Skeletal muscle tissue (tissue), 4 donors: ENCODE measurements around the gene ACP4. TPM values are rescaled to one million over a fixed set of nuclear protein-coding genes. Genes with fewer than 3 reads are reported as not detected.
"Not testable (repeated sequence)": the region's sequence is repeated elsewhere in the genome, so short reads cannot be mapped to it uniquely, and the experiment has no call there.

ENCODE experiments used
- H3K27ac ChIP-seq: one replicate; pipeline ENCODE4 v1.7.0; 2013; ENCODE audit warnings: mild to moderate bottlenecking, low read depth, low read length, inconsistent platforms
- H3K27me3 ChIP-seq, 3 donors: one replicate each; pipeline ENCODE4 v1.7.0; 2013; ENCODE audit warnings: low read length in 3 of 3; ENCODE audit not compliant: control insufficient read depth in 3 of 3, insufficient read depth in 3 of 3
- H3K36me3 ChIP-seq, 3 donors: one replicate each; pipeline ENCODE4 v1.7.0; 2013; ENCODE audit warnings: low read length in 3 of 3; ENCODE audit not compliant: control insufficient read depth in 3 of 3, insufficient read depth in 3 of 3
- H3K4me1 ChIP-seq, 3 donors: one replicate each; pipeline ENCODE4 v1.7.0; 2013; ENCODE audit warnings: low read length in 3 of 3, mild to moderate bottlenecking in 3 of 3; ENCODE audit not compliant: control insufficient read depth in 3 of 3, insufficient read depth in 3 of 3
- H3K4me3 ChIP-seq, 3 donors: one replicate each; pipeline ENCODE4 v1.7.0; 2013; ENCODE audit warnings: low read length in 3 of 3
- H3K9ac ChIP-seq, 3 donors: one replicate each; pipeline ENCODE4 v1.7.0; 2013; ENCODE audit warnings: low read length in 3 of 3, mild to moderate bottlenecking in 3 of 3, moderate library complexity in 2 of 3, low read depth in 1 of 3
- H3K9me3 ChIP-seq, 3 donors: one replicate each; pipeline ENCODE4 v1.7.0; 2013; ENCODE audit warnings: low read length in 3 of 3; ENCODE audit not compliant: control insufficient read depth in 3 of 3
- total RNA-seq: library from RNA; depleted of rRNA; stranded (reverse); fragments of >200 nt; gene quantifications from one replicate; pipeline ENCODE4 v1.2.3, GENCODE V29; 2014
- donor health status: Osteomylitis.

The ACP4 gene
- not detected for total RNA-seq

GRCh38 chr19:50790396-50790795 is at the start of gene ACP4:
ACP4 (plus strand) TSS chr19:50790415; CDS start chr19:50790415, 0 bp downstream.
- peaks cover 0 to 4% (median 2%) of the 10 kb centered on the region in 3 donors for H3K27me3 ChIP-seq
- no peak within 1 kb of the TSS for H3K9ac ChIP-seq
- H3K36me3 ChIP-seq = peaks cover 0 to 3% (median 3%) of the 10 kb centered on the region in 3 donors
- no peak within 1 kb of the TSS for H3K4me3 ChIP-seq
- no peak within 1 kb of the TSS for H3K27ac ChIP-seq
- H3K9me3 ChIP-seq = no peaks in the 10 kb centered on the region
- no peaks in the 10 kb centered on the region for H3K4me1 ChIP-seq

- H3K9me3 ChIP-seq = no peaks in the 10 kb centered on the region
- no peak overlapping the region for H3K9ac ChIP-seq
- H3K4me3 ChIP-seq = no peak overlapping the region
- no peaks in the 10 kb centered on the region for H3K4me1 ChIP-seq
- no peaks in the 10 kb centered on the region for H3K36me3 ChIP-seq
- H3K27ac ChIP-seq = no peak overlapping the region
- H3K27me3 ChIP-seq = peaks cover 19 to 34% (median 22%) of the 10 kb centered on the region in 3 donors
Measured at GRCh38 chr19:50741179-50741933, 48.9 kb upstream of the ACP4 start.

DNA sequence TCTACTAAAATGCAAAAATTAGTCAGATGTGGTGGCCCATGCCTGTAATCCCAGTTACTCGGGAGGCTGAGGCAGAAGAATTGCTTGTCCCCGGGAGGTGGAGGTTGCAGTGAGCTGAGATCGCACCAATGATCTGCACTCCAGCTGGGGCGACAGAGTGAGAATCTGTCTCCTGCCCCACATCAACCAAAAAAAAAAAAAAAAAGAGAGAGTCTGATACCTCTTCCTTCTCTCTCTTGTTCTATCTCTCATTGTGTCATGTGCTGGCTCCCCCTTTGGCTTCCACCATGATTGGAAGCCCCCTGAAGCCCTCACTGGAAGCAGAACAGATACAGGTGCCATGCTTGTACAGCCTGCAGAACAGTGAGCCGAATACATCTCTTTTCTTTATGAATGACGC is 46.7 kb upstream of the ACP4 start:
- Histone ChIP-seq H3K4me3 (no peak overlapping the region), H3K27me3 (peaks cover 15 to 31% (median 16%) of the 10 kb centered on the region in 3 donors), H3K36me3 (no peaks in the 10 kb centered on the region), H3K9ac (no peak overlapping the region), H3K27ac (no peak overlapping the region), H3K4me1 (no peaks in the 10 kb centered on the region), H3K9me3 (no peaks in the 10 kb centered on the region)

DNA sequence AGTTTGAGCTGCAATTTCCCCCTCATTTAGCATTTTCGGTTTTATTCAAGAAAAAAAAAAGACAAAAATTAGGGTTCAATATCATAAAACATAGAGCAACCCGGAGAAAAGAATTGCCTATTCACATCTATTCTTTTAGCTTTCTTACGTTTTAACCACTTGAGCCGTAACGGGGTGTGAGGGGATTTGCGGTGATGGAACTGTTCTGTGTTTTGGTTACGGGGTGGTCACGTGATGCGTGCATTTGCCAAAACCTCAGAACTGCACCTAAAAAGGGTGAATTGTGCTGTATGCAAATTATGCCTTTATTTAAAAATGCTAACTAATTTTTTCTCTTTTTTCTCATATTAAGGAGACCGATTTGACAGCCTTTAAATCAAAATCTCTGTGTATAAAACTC is 45.0 kb upstream of the ACP4 start:
- Histone ChIP-seq H3K27ac (no peak overlapping the region), H3K9me3 (no peaks in the 10 kb centered on the region), H3K9ac (no peak overlapping the region), H3K4me1 (no peaks in the 10 kb centered on the region), H3K4me3 (no peak overlapping the region), H3K36me3 (no peaks in the 10 kb centered on the region), H3K27me3 (peaks cover 8 to 16% (median 8%) of the 10 kb centered on the region in 3 donors)

DNA sequence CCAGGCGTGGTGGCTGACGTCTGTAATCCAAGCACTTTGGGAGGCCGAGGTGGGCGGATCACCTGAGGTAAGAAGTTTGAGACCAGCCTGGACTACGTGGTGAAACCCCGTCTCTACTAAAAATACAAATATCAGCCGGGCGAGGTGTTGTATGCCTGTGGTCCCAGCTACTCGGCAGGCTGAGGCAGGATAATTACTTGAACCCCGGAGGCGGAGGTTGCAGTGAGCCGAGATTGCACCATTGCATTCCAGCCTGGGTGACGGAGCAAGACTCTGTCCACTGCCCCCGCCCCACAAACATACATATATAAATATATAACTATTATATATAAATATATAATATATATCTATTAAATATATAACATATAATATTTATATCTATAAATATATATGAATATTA is 43.1 kb upstream of the ACP4 start:
- not testable (repeated sequence) for H3K4me3 ChIP-seq, H3K9ac ChIP-seq, H3K36me3 ChIP-seq, H3K4me1 ChIP-seq, H3K27ac ChIP-seq, H3K9me3 ChIP-seq, H3K27me3 ChIP-seq

DNA sequence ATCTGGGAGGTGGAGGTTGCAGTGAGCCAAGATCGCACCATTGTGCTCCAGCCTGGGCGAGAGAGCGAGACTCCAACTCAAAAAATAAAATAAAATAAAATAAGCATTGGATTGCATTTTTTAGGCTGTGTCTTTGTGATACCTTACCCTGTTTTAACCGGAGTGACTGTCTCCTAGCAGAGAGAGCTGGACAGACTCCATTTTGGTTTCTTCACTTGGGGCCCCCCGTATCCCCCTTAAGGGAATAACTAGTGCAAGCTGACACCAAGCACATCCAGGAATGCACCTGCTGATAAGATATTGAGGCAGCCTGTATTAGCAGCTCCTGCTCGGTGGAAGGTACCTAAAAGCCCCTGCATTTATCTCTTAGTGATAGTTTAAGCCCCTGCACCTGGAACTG is 40.7 kb upstream of the ACP4 start:
- H3K4me3 ChIP-seq = no peak overlapping the region
- no peak overlapping the region for H3K9ac ChIP-seq
- H3K27me3 ChIP-seq = peaks cover 0 to 5% (median 2%) of the 10 kb centered on the region in 3 donors
- H3K36me3 ChIP-seq = no peaks in the 10 kb centered on the region
- H3K27ac ChIP-seq = no peak overlapping the region
- no peaks in the 10 kb centered on the region for H3K4me1 ChIP-seq
- no peaks in the 10 kb centered on the region for H3K9me3 ChIP-seq

GRCh38 chr19:50750010-50750409 is 40.2 kb upstream of the ACP4 start:
- Histone ChIP-seq H3K36me3 (no peaks in the 10 kb centered on the region), H3K9ac (no peak overlapping the region), H3K4me1 (no peaks in the 10 kb centered on the region), H3K27me3 (peaks cover 0 to 5% (median 2%) of the 10 kb centered on the region in 3 donors), H3K4me3 (no peak overlapping the region), H3K9me3 (no peaks in the 10 kb centered on the region), H3K27ac (no peak overlapping the region)

- no peaks in the 10 kb centered on the region for H3K4me1 ChIP-seq
- H3K27ac ChIP-seq = no peak overlapping the region
- no peaks in the 10 kb centered on the region for H3K9me3 ChIP-seq
- no peak overlapping the region for H3K9ac ChIP-seq
- H3K36me3 ChIP-seq = no peaks in the 10 kb centered on the region
- H3K27me3 ChIP-seq = peaks cover 0 to 5% (median 2%) of the 10 kb centered on the region in 3 donors
- no peak overlapping the region for H3K4me3 ChIP-seq
Measured at GRCh38 chr19:50753879-50754278, 36.3 kb upstream of the ACP4 start.

GRCh38 chr19:50756244-50756643 is 34.0 kb upstream of the ACP4 start:
- H3K36me3 ChIP-seq, H3K27ac ChIP-seq, H3K27me3 ChIP-seq, H3K4me1 ChIP-seq, H3K4me3 ChIP-seq, H3K9ac ChIP-seq, H3K9me3 ChIP-seq: not testable (repeated sequence)

DNA sequence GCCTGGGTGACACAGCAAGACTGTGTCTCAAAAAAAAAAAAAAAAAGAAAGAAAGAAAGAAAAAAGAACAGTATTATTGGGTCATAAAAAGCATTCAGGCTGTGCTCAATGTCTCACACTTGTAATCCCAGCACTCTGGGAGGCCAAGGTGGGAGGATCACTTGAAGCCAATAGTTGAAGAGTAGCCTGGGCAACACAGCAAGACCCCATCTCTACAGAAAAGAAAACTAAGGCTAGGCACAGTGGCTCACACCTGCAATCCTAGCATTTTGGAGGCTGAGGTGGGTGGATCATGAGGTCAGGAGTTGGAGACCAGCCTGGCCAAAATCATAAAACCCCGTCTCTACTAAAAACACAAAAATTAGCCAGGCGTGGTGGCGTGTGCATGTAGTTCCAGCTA is 32.6 kb upstream of the ACP4 start:
- H3K27me3 ChIP-seq = not testable (repeated sequence)

More for the DNA sequence above, 32.6 kb upstream of the ACP4 start:
- H3K27ac ChIP-seq, H3K36me3 ChIP-seq, H3K4me3 ChIP-seq, H3K9ac ChIP-seq, H3K4me1 ChIP-seq, H3K9me3 ChIP-seq: not testable (repeated sequence)
